K562 (cell line): ENCODE measurements around the gene CCSAP.

Experiments used
- ZNF707 ChIP-seq: fragments of 250-450 bp; sonication (Bioruptor Pico); conservative IDR thresholded peaks from 2 replicates; pipeline ENCODE4 v1.8.0; 2022; ENCODE audit warnings: inconsistent platforms, mild to moderate bottlenecking, moderate library complexity
- TF ChIP-seq, protein P1 (sequence below): IDR thresholded peaks from 3 replicates; pipeline ENCODE4 v1.6.1; 2011; ENCODE audit warnings: borderline replicate concordance, mild to moderate bottlenecking; ENCODE audit not compliant: insufficient read length, insufficient read depth

- TF ChIP-seq, protein P1, sequence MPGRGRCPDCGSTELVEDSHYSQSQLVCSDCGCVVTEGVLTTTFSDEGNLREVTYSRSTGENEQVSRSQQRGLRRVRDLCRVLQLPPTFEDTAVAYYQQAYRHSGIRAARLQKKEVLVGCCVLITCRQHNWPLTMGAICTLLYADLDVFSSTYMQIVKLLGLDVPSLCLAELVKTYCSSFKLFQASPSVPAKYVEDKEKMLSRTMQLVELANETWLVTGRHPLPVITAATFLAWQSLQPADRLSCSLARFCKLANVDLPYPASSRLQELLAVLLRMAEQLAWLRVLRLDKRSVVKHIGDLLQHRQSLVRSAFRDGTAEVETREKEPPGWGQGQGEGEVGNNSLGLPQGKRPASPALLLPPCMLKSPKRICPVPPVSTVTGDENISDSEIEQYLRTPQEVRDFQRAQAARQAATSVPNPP = no peak
- no peak for TF ChIP-seq ZNF707 (CRISPR knock-in tag)
Observed at GRCh38 chr1:229325853-229326487, 16.9 kb downstream of the CCSAP start.
